Hematopoietic multipotent progenitor cell (in vitro differentiated cells): ENCODE measurements around the gene FRMD5. TPM values are rescaled to one million over a fixed set of nuclear protein-coding genes. Genes with fewer than 3 reads are reported as not detected.

Experiments
- DNase-seq, 3 donors: peaks; one replicate each; pipeline ENCODE4 v3.0.0-alpha.2; 2011 to 2015; ENCODE audit warnings: low read depth in 2 of 3, low spot score in 2 of 3
- total RNA-seq: library from RNA; depleted of rRNA; stranded (reverse); fragments of >200 nt; gene quantifications from one replicate; pipeline ENCODE4 v1.2.3, GENCODE V29; 2012

The FRMD5 gene
- total RNA-seq, 1 donor = not detected

- no peak for DNase-seq
Measured at GRCh38 chr15:44163370-44163769, 31.7 kb downstream of the FRMD5 start.

- DNase-seq = no peak
Measured at GRCh38 chr15:44160796-44161195, 34.3 kb downstream of the FRMD5 start.

GRCh38 chr15:44159492-44159891, 35.6 kb downstream of the FRMD5 start:
- no peak for DNase-seq

- DNase-seq = no peak
Measured at GRCh38 chr15:44158111-44158510, 37.0 kb downstream of the FRMD5 start.

- DNase-seq = no peak
Measured at GRCh38 chr15:44157679-44158078, 37.4 kb downstream of the FRMD5 start.

- DNase-seq = no peak
Measured at GRCh38 chr15:44153352-44153751, 41.7 kb downstream of the FRMD5 start.

GRCh38 chr15:44149224-44149623, 45.8 kb downstream of the FRMD5 start:
- no peak for DNase-seq

- DNase-seq = no peak
Measured at GRCh38 chr15:44148580-44148979, 46.5 kb downstream of the FRMD5 start.

GRCh38 chr15:44147636-44148035, 47.4 kb downstream of the FRMD5 start:
- no peak for DNase-seq

- no peak for DNase-seq
Measured at GRCh38 chr15:44145495-44145894, 49.6 kb downstream of the FRMD5 start.

- DNase-seq = no peak
Measured at GRCh38 chr15:44144992-44145391, 50.1 kb downstream of the FRMD5 start.

- DNase-seq = no peak
Measured at GRCh38 chr15:44144184-44144583, 50.9 kb downstream of the FRMD5 start.

GRCh38 chr15:44137750-44138149, 57.3 kb downstream of the FRMD5 start:
- peak in 2 of 3 donors; percentile 13 to 57 for DNase-seq

GRCh38 chr15:44136991-44137477, 58.0 kb downstream of the FRMD5 start:
- no peak for DNase-seq

GRCh38 chr15:44132057-44132456, 63.0 kb downstream of the FRMD5 start:
- no peak for DNase-seq

GRCh38 chr15:44130778-44131177, 64.3 kb downstream of the FRMD5 start:
- no peak for DNase-seq

GRCh38 chr15:44129911-44130310, 65.2 kb downstream of the FRMD5 start:
- no peak for DNase-seq

GRCh38 chr15:44128443-44128842, 66.6 kb downstream of the FRMD5 start:
- no peak for DNase-seq

- DNase-seq = no peak
Measured at GRCh38 chr15:44125879-44126278, 69.2 kb downstream of the FRMD5 start.

- DNase-seq = no peak
Measured at GRCh38 chr15:44102675-44103254, 92.3 kb downstream of the FRMD5 start.

GRCh38 chr15:44101944-44102343, 93.1 kb downstream of the FRMD5 start:
- DNase-seq = no peak

- no peak for DNase-seq
Measured at GRCh38 chr15:44101286-44101685, 93.8 kb downstream of the FRMD5 start.

GRCh38 chr15:44099671-44100070, 95.4 kb downstream of the FRMD5 start:
- no peak for DNase-seq
